Natural killer cell (primary cell): ENCODE results near the gene TRAPPC6A. TPM values are rescaled to one million over a fixed set of nuclear protein-coding genes. Genes with fewer than 3 reads are reported as not detected.

Experiments
- ATAC-seq, 3 donors: fragments of 150-1000 bp in 2 of 3; fragments of 200-7000 bp in 1 of 3; cut with Tn5 transposase; 1 replicate in 1 of 3; 2 replicates in 2 of 3; pipeline ENCODE4 v1.10.0; 2021; ENCODE audit warnings: mild to moderate bottlenecking in 2 of 3, moderate library complexity in 2 of 3
- DNase-seq, 2 donors: peaks; one replicate each; pipeline versions ENCODE4 v3.0.0 to v3.0.0-alpha.2; 2013 to 2021; ENCODE audit warnings: mixed read lengths in 1 of 2
- H3K27ac ChIP-seq: one replicate; pipeline ENCODE4 v1.5.1; 2013; ENCODE audit warnings: mild to moderate bottlenecking, low read length
- H3K27me3 ChIP-seq: one replicate; pipeline ENCODE4 v1.6.1; 2013; ENCODE audit warnings: low read length; ENCODE audit not compliant: control insufficient read depth, insufficient read depth
- H3K36me3 ChIP-seq: one replicate; pipeline ENCODE4 v1.6.1; 2013; ENCODE audit warnings: low read length; ENCODE audit not compliant: control insufficient read depth, insufficient read depth
- H3K4me1 ChIP-seq: one replicate; pipeline ENCODE4 v1.6.1; 2013; ENCODE audit warnings: low read length; ENCODE audit not compliant: control insufficient read depth, insufficient read depth
- H3K4me3 ChIP-seq: one replicate; pipeline ENCODE4 v1.5.1; 2013; ENCODE audit warnings: low read length
- H3K9me3 ChIP-seq: one replicate; pipeline ENCODE4 v1.6.1; 2013; ENCODE audit warnings: low read length; ENCODE audit not compliant: control insufficient read depth, insufficient read depth
- H3K27ac Mint-ChIP-seq, 2 donors: one replicate each; pipeline ENCODE4 v1.8.0; 2022; ENCODE audit warnings: mild to moderate bottlenecking in 2 of 2, mixed read lengths in 2 of 2, moderate library complexity in 1 of 2
- H3K27me3 Mint-ChIP-seq, 2 donors: one replicate each; pipeline ENCODE4 v1.8.0; 2022; ENCODE audit warnings: low read depth in 2 of 2, mixed read lengths in 2 of 2
- H3K36me3 Mint-ChIP-seq: one replicate; pipeline ENCODE4 v1.8.0; 2022; ENCODE audit warnings: mixed read lengths
- H3K4me1 Mint-ChIP-seq, 2 donors: one replicate each; pipeline ENCODE4 v1.8.0; 2022; ENCODE audit warnings: mixed read lengths in 2 of 2
- H3K4me3 Mint-ChIP-seq: one replicate; pipeline ENCODE4 v1.8.0; 2022; ENCODE audit warnings: mild to moderate bottlenecking, moderate library complexity, mixed read lengths
- H3K9me3 Mint-ChIP-seq, 2 donors: one replicate each; pipeline ENCODE4 v1.8.0; 2022; ENCODE audit warnings: mixed read lengths in 2 of 2
- WGBS: methylation state at CpG from one replicate; pipeline ENCODE4 v1.1.7; 2013; ENCODE audit warnings: missing lambda C conversion rate; ENCODE audit not compliant: insufficient coverage; 5-methylcytosine and 5-hydroxymethylcytosine counted together
- intact Hi-C: fragments of 100-400 bp; cut with micrococcal nuclease; formaldehyde crosslinking; loops from one replicate; pipeline ENCODE4 v1.14.2; 2022
- total RNA-seq, 4 donors: library from RNA; stranded (reverse); fragments of 120-200 nt in 1 of 4; gene quantifications; one replicate each; pipeline versions ENCODE4 v1.2.3 to v1.2.4, GENCODE V29; 2013 to 2022
- TF ChIP-seq, protein P1 (sequence below): fragments of 200-600 bp; IDR thresholded peaks from one replicate; pipeline ENCODE4 v1.8.0; 2022; ENCODE audit warnings: antibody characterized with exemption

TRAPPC6A gene
- total RNA-seq, 3 donors from 2014 or later (not counting 1 experiment from before 2014, with no cell fraction given): 38.0 to 47.0 (median 45.2) TPM

DNA sequence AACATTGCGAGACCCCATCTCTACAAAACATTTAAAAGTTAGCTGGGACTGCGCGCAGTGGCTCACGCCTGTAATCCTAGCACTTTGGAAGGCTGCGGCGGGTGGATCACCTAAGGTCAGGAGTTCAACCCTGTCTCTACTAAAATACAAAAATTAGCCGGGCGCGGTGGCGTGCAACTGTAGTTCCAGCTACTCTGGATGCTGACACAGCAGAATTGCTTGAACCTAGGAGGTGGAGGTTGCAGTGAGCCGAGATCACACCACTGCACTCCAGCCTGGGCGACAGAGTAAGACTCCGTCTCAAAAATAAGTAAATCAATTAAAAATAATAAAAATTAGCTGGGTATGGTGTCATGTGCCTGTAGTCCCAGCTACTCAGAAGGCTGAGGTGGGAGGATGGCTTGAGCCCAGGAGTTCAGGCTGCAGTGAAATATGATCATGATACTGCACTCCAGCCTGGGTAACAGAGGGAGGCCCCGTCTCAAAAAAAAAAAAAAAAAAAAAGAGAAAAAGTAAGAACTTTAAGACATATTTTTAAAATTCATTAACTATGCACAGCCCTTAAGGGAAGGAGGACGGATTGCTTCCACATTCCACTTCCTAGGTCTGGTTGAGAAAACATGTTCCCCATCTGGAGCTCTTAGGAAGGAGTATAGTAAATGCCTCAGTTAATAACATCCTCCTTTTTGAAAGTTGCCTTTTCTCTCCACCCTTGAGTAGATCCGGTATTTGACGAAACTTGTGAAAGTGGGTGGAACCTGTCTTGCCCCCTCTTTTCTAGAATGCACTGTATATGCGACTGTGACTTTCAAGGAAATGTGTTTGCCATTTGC, 41.1 kb upstream of the TRAPPC6A start:
- TF ChIP-seq, protein P1, sequence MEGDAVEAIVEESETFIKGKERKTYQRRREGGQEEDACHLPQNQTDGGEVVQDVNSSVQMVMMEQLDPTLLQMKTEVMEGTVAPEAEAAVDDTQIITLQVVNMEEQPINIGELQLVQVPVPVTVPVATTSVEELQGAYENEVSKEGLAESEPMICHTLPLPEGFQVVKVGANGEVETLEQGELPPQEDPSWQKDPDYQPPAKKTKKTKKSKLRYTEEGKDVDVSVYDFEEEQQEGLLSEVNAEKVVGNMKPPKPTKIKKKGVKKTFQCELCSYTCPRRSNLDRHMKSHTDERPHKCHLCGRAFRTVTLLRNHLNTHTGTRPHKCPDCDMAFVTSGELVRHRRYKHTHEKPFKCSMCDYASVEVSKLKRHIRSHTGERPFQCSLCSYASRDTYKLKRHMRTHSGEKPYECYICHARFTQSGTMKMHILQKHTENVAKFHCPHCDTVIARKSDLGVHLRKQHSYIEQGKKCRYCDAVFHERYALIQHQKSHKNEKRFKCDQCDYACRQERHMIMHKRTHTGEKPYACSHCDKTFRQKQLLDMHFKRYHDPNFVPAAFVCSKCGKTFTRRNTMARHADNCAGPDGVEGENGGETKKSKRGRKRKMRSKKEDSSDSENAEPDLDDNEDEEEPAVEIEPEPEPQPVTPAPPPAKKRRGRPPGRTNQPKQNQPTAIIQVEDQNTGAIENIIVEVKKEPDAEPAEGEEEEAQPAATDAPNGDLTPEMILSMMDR: no peak
- Mint-ChIP-seq H3K4me3 (no peak overlapping the region), H3K4me1 (peaks cover 8 to 13% of the 10 kb centered on the region in 2 donors), H3K9me3 (no peaks in the 10 kb centered on the region), H3K27me3 (peaks cover 0 to 14% of the 10 kb centered on the region in 2 donors), H3K36me3 (no peaks in the 10 kb centered on the region), H3K27ac (no peak overlapping the region)
- DNase-seq (no peak), ATAC-seq (peak in 1 of 3 donors; percentile 42)
- Histone ChIP-seq H3K4me3 (no peak overlapping the region), H3K27ac (no peak overlapping the region), H3K4me1 (peaks cover 10% of the 10 kb centered on the region), H3K9me3 (no peaks in the 10 kb centered on the region), H3K36me3 (no peaks in the 10 kb centered on the region), H3K27me3 (peaks cover 15% of the 10 kb centered on the region)
- 82% methylated on average over 15 of the region's 18 CpGs for WGBS
- intact Hi-C loops: no loop called here

DNA sequence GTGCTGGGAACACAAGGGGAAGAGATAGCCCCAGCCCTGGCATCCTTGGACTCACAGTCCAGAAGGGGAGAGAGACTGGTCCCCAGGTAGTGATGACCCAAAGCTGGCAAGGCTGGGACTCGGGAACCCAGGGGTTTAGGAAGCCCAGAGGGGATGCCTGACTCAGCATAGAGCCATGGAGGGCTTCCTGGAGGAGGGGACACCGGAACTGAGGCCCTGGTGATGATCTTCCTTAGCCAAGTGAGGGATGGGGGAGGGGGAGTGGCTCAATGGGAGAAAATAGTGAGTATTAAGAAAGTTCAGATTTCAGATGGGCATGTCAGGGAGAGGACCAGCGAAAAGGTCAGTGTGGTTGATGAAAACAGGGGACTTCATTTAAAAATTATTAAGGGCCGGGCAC, 40.4 kb upstream of the TRAPPC6A start:
- H3K27ac Mint-ChIP-seq: no peak overlapping the region
- Histone ChIP-seq H3K36me3 (no peaks in the 10 kb centered on the region), H3K9me3 (no peaks in the 10 kb centered on the region), H3K4me1 (peaks cover 10% of the 10 kb centered on the region), H3K4me3 (no peak overlapping the region), H3K27ac (no peak overlapping the region), H3K27me3 (peaks cover 15% of the 10 kb centered on the region)
- intact Hi-C loops: no loop called here
- no peak for DNase-seq
- ATAC-seq: no peak
- no peaks in the 10 kb centered on the region for H3K36me3 Mint-ChIP-seq
- WGBS: 67% methylated on average over 4 of the region's 4 CpGs
- TF ChIP-seq, protein P1: no peak
- no peaks in the 10 kb centered on the region for H3K9me3 Mint-ChIP-seq
- H3K27me3 Mint-ChIP-seq: peaks cover 0 to 15% of the 10 kb centered on the region in 2 donors
- H3K4me1 Mint-ChIP-seq: peaks cover 8 to 13% of the 10 kb centered on the region in 2 donors
- no peak overlapping the region for H3K4me3 Mint-ChIP-seq

DNA sequence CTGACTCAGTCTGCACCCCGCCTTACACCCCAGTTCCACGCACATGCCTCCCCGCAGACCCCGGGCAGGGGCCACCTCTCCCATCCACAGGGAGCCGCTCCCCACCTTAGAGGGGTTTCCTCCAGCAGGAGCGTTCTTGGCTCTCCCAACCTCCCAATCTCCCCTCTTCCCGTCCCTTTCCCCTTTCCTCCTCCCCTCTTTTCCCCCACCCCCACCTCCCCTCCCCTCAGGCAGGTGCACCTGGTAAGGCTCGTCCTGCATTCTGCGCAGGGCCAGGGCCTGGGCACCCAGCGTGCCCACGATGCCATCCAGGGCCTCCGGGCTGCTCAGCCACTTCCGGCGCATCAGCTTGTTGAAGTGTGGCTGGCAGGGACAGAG, 39.9 kb upstream of the TRAPPC6A start:
- Mint-ChIP-seq H3K9me3 (no peaks in the 10 kb centered on the region), H3K36me3 (no peaks in the 10 kb centered on the region), H3K27me3 (peaks cover 0 to 15% of the 10 kb centered on the region in 2 donors), H3K4me1 (peaks cover 8 to 13% of the 10 kb centered on the region in 2 donors), H3K4me3 (no peak overlapping the region), H3K27ac (no peak overlapping the region)
- peaks cover 10% of the 10 kb centered on the region for H3K4me1 ChIP-seq
- no peak overlapping the region for H3K4me3 ChIP-seq
- no peaks in the 10 kb centered on the region for H3K36me3 ChIP-seq
- ATAC-seq: no peak
- H3K9me3 ChIP-seq: no peaks in the 10 kb centered on the region
- WGBS: 77% methylated on average over 14 of the region's 14 CpGs
- H3K27me3 ChIP-seq: peaks cover 15% of the 10 kb centered on the region
- H3K27ac ChIP-seq: no peak overlapping the region
- intact Hi-C loops: no loop called here
- TF ChIP-seq, protein P1: no peak
- no peak for DNase-seq
